Prostate gland (tissue), 2 donors: ENCODE results near the gene GRIK3. TPM values are rescaled to one million over a fixed set of nuclear protein-coding genes. Genes with fewer than 3 reads are reported as not detected.

Source experiments
- DNase-seq: peaks from one replicate; pipeline ENCODE4 v3.0.0-alpha.2; 2019; ENCODE audit warnings: low spot score
- H3K27ac ChIP-seq, 2 donors: fragments of 200-600 bp; sonication (generic); 2 replicates each; pipeline ENCODE4 v1.5.1; 2017 to 2019
- H3K27me3 ChIP-seq: fragments of 200-600 bp; sonication (generic); replicated peaks from 2 replicates; pipeline ENCODE4 v1.5.1; 2019; ENCODE audit not compliant: insufficient read depth
- H3K36me3 ChIP-seq, 2 donors: fragments of 200-600 bp; sonication (generic); 1 replicate in 1 of 2; 2 replicates in 1 of 2; pipeline versions ENCODE4 v1.5.1 to v1.8.1; 2017 to 2019
- H3K4me1 ChIP-seq: fragments of 200-600 bp; sonication (generic); replicated peaks from 2 replicates; pipeline ENCODE4 v1.5.1; 2019
- H3K4me3 ChIP-seq, 2 donors: fragments of 200-600 bp; sonication (generic); 2 replicates each; pipeline ENCODE4 v1.5.1; 2017 to 2019
- H3K9me3 ChIP-seq: fragments of 200-600 bp; sonication (generic); 2 replicates; pipeline ENCODE4 v1.5.1; 2017
- CTCF ChIP-seq, 4 experiments: fragments of 200-600 bp in 2 of 4; fragments of 450-650 bp in 2 of 4; sonication (generic) in 2 of 4; IDR thresholded peaks; 1 replicate in 3 of 4; 2 replicates in 1 of 4; pipeline ENCODE4 v1.5.1; 2016 to 2019; ENCODE audit warnings: antibody characterized with exemption in 4 of 4, mild to moderate bottlenecking in 2 of 4, moderate library complexity in 2 of 4
- POLR2A ChIP-seq: fragments of 450-650 bp; IDR thresholded peaks from one replicate; pipeline ENCODE4 v1.6.1; 2016; ENCODE audit warnings: antibody characterized with exemption, mild to moderate bottlenecking
- POLR2AphosphoS5 ChIP-seq: sonication (generic); formaldehyde crosslinking; IDR thresholded peaks from one replicate; pipeline ENCODE4 v1.6.1; 2017; ENCODE audit warnings: antibody characterized with exemption
- WGBS: methylation state at CpG from one replicate; pipeline ENCODE4 v1.1.5; 2018; 5-methylcytosine and 5-hydroxymethylcytosine counted together
- intact Hi-C: fragments of 100-400 bp; cut with DNase I; formaldehyde crosslinking; loops from one replicate; pipeline ENCODE4 v1.14.2; 2022
- total RNA-seq, 2 donors: library from RNA; depleted of rRNA; stranded (reverse); fragments of >200 nt; gene quantifications; one replicate each; pipeline ENCODE4 v1.1.0, GENCODE V29; 2016

GRIK3 gene
- total RNA-seq, 2 donors from 2014 or later = 0.36 to 5.9 TPM

DNA sequence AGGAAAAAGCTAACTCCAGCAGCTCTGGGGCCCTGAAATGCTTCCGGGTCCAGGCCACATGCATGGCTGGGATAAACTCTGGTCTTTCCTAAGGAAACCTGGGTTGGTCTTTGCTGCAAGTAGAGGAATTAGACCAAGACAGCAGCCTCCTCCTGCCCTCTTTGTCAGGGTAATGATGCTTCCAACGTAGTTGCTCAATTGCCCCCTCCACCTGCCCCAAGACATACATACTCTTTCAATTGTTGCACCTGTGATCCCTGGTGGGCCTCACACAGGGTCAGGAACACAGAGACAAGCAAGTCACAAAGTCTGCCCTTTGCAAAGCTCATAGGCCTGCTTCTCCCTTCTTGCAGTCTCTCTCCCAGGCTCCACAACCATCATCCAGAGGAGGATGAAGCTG is 41.9 kb upstream of the GRIK3 start:
- TF ChIP-seq POLR2A (no peak), POLR2AphosphoS5 (no peak), CTCF (IDR thresholded peaks at IDR 0.05) (no peak)
- peaks cover 14% of the 10 kb centered on the region for H3K27me3 ChIP-seq
- no peaks in the 10 kb centered on the region for H3K36me3 ChIP-seq
- no peak overlapping the region for H3K4me3 ChIP-seq
- no peak overlapping the region for H3K27ac ChIP-seq
- 82% methylated on average over 2 of the region's 2 CpGs for WGBS
- H3K9me3 ChIP-seq = no peaks in the 10 kb centered on the region
- intact Hi-C loops = no loop called here
- no peak for DNase-seq
- H3K4me1 ChIP-seq = no peaks in the 10 kb centered on the region

DNA sequence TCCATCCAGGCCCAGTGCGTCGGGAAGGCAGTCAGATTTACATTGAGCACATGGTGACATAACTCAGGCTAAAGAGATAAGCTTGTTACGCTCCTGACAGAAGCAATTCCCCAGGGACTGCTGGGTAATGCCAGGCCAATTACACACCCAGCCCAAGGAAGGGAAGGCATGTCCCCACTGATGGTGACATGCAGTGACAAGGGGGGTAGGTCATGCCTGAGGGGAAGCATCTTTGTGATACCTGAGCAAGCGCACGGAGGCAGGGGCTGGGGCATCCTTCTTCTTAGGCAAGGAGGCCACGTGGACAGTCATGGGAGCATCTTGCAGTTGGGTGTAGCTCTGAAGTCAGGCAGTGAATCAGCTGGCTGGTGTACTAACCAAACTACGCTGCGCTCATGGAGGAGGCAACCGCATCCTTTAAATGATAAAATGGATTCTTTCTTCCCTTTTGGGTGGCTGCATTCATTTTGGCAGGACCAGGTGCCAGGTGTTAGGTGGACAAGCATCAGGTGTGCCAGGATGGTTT is 39.6 kb upstream of the GRIK3 start:
- Histone ChIP-seq H3K9me3 (no peaks in the 10 kb centered on the region), H3K27ac (no peak overlapping the region), H3K4me1 (no peaks in the 10 kb centered on the region), H3K4me3 (no peak overlapping the region), H3K27me3 (peaks cover 14% of the 10 kb centered on the region), H3K36me3 (no peaks in the 10 kb centered on the region)
- no peak for DNase-seq
- intact Hi-C loops = no loop called here
- TF ChIP-seq CTCF (IDR thresholded peaks at IDR 0.05) (no peak), POLR2A (no peak), POLR2AphosphoS5 (no peak)
- WGBS = 80% methylated on average over 9 of the region's 9 CpGs

GRCh38 chr1:37073152-37073853 is 39.0 kb upstream of the GRIK3 start:
- H3K4me1 ChIP-seq = no peaks in the 10 kb centered on the region
- no peak overlapping the region for H3K4me3 ChIP-seq
- H3K27me3 ChIP-seq = peaks cover 14% of the 10 kb centered on the region
- intact Hi-C loops = no loop called here
- H3K9me3 ChIP-seq = no peaks in the 10 kb centered on the region
- no peak overlapping the region for H3K27ac ChIP-seq
- DNase-seq = no peak
- H3K36me3 ChIP-seq = no peaks in the 10 kb centered on the region
- no peak for TF ChIP-seq CTCF (IDR thresholded peaks at IDR 0.05)
- no peak for TF ChIP-seq POLR2AphosphoS5
- no peak for TF ChIP-seq POLR2A
- WGBS = 76% methylated on average over 9 of the region's 9 CpGs

DNA sequence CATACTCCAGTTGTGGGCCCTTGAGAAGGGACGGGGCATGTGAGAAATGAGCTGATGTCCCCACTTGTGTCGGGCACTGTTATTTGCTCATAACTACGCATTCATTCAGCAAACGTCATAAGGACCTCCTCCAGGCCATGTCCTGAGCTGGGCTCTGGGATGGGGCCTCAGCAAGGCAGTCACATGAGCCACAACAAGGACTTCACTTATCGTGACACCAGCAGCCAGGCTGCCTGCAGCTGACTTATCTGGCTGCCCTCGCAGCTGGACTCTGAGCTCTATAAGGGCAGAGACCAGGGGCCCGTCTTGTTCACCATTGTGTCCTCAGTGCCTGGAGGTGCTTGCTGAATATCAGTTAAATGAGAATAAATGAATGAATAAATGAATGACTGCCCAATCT is 37.5 kb upstream of the GRIK3 start:
- no peak for DNase-seq
- intact Hi-C loops = no loop called here
- H3K27me3 ChIP-seq = peaks cover 16% of the 10 kb centered on the region
- TF ChIP-seq POLR2AphosphoS5 (no peak), CTCF (IDR thresholded peaks at IDR 0.05) (no peak)
- no peaks in the 10 kb centered on the region for H3K4me1 ChIP-seq
- no peaks in the 10 kb centered on the region for H3K36me3 ChIP-seq
- H3K9me3 ChIP-seq = no peaks in the 10 kb centered on the region
- WGBS = 77% methylated on average over 7 of the region's 7 CpGs
- H3K4me3 ChIP-seq = no peak overlapping the region
- no peak overlapping the region for H3K27ac ChIP-seq

- no peak overlapping the region for H3K27ac ChIP-seq
- no peak overlapping the region for H3K4me3 ChIP-seq
- no peak for DNase-seq
- intact Hi-C loops = no loop called here
- no peaks in the 10 kb centered on the region for H3K36me3 ChIP-seq
- WGBS = 85% methylated on average over 5 of the region's 5 CpGs
- H3K9me3 ChIP-seq = no peaks in the 10 kb centered on the region
- peaks cover 15% of the 10 kb centered on the region for H3K27me3 ChIP-seq
- no peaks in the 10 kb centered on the region for H3K4me1 ChIP-seq
- no peak for TF ChIP-seq POLR2AphosphoS5
- no peak for TF ChIP-seq CTCF (IDR thresholded peaks at IDR 0.05)
- TF ChIP-seq POLR2A = no peak
These were observed 35.8 kb upstream of the GRIK3 start for GRCh38 chr1:37070126-37070525.
